Activated CD8-positive, alpha-beta memory T cell treated with anti-CD3 and anti-CD28 coated beads for 1 hour (primary cell): ENCODE measurements around the gene CCDC187.
A peak's percentile ranks its signal among the peaks of the same experiment; 100 is the strongest.

Experiments
- DNase-seq, 2 donors: peaks; one replicate each; pipeline ENCODE4 v3.0.0-alpha.2; 2020; ENCODE audit warnings: low read depth in 1 of 2; ENCODE audit errors: extremely low read depth in 1 of 2

Gene CCDC187

DNA sequence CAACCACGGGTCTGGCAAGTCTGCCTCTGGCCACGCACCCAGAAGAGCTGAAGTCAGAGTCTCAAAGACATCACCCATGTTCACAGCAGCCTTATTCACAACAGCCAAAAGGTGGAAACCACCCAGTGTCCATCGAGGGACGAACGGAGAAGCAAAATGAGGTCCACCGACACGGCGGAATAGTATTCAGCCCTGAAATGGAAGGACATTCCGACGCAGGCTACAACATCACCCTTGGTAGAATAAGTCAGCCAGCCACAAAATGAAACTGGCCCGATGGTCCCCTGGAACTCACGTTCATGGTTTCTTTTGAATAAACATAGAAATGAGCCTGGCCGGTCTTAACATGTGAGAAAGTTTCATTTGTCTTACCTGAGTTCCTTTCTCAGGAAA lies 16.9 kb downstream of the CCDC187 start:
- DNase-seq = no peak

DNA sequence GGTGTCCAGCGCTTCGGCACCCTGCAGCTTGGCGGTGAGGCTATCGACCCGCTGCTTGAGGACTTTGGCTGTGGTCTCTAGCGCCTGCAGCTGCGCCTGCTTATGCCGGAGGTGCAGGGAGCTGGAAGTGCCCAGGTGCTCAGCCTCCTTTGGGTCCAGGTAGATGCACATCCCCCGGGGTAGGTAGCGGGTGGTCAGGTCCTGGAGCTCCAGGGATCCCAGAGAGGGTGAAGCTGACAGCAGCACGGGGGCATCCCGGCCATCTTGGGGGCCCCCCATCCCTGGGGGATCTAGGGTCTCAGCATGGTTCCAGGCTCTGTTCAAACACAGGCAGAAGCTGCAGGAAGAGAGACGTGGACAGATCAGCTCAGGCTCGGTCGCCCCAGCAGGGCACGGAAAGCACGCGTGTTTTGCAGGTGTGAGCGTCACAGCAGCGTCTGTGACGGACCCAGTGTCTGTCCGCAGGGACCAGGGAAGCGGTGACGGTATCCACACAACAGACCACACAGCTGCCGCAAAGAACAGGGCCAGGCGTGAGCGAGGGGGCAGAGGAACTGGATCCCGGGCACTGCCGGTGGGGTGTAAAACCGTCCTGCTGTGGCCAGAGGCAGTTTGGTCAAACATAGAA lies 17.4 kb downstream of the CCDC187 start:
- DNase-seq = no peak

DNA sequence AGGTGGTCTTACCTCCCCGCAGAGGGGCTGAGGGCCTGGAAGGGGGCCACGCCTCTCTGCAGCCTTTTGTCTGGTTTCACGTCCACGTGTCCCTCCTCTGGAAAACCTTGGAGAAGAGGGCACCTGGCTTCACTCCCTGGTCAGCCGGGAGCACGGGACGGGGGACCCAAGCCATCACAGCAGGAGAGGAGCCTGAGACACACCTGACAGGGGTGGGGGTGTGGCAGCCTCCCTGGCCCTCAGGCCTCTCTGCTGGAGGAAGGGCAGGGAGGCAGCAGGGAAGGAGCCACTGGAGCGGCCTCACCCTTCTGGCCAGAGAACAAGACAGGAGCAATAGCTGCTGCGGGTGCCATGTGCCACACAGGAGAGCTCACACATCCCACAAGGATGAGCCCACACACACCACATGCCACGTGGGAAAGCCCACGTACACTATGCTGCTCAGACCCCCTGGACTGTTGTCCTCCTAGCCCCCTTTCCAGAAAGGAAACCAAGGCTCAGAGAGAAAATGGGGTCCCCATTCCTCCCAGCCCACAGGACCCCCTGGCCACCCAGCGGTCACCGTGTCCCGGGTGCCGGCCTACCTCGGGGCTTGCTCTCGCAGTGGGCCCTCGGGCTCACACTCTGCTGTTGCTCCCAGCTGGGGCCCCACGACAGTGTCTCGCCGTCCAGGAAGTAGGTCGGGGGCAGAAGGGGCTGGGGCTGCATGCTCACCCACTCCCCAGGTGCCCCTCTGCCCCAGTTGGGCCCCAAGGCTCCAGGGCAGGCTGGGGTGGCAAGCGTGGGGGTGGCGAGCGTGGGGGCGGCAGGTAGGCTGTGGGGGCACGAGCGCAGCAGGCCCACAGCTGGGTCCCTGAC lies 18.2 kb downstream of the CCDC187 start:
- DNase-seq = no peak

DNA sequence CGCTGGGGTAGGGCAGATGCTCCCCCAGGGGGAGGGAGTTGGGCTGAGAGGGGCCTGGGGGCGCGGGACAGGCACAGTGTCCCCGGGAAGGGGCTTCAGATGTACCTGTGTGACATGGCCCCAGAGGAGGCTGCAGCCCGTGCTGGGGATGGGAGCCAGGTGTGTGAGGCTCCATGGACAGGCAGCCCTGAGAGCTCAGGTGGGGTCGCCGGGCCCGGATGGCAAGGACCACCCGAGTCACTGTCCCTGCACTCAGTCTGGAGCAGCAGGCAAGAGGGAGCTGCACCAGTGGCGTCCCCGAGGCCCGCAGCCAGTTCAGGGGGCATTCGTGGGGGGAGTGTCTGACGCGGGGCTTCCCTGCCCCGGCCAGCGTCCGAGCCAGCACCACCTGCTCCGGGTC lies 18.9 kb downstream of the CCDC187 start:
- no peak for DNase-seq

DNA sequence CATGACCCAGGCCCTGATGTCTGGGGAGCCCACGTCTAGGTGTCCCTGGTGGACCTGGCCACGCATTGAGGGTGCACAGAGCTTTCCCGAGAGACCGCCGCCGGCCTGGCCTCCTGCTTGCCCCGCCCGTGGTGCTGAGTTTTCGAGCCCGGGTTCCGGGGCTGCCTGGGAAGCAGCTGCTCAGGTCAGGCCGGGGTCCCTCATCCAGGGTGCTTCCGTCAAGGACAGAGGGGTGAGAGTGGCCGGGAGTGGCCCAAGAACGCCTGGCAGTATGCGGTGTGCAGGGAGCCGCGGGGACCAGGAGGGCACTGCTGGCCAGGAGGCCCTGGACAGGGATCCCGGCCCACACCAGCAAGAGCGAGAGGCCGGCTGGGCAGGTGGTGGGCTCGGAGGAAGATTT lies 19.6 kb downstream of the CCDC187 start:
- DNase-seq = no peak

DNA sequence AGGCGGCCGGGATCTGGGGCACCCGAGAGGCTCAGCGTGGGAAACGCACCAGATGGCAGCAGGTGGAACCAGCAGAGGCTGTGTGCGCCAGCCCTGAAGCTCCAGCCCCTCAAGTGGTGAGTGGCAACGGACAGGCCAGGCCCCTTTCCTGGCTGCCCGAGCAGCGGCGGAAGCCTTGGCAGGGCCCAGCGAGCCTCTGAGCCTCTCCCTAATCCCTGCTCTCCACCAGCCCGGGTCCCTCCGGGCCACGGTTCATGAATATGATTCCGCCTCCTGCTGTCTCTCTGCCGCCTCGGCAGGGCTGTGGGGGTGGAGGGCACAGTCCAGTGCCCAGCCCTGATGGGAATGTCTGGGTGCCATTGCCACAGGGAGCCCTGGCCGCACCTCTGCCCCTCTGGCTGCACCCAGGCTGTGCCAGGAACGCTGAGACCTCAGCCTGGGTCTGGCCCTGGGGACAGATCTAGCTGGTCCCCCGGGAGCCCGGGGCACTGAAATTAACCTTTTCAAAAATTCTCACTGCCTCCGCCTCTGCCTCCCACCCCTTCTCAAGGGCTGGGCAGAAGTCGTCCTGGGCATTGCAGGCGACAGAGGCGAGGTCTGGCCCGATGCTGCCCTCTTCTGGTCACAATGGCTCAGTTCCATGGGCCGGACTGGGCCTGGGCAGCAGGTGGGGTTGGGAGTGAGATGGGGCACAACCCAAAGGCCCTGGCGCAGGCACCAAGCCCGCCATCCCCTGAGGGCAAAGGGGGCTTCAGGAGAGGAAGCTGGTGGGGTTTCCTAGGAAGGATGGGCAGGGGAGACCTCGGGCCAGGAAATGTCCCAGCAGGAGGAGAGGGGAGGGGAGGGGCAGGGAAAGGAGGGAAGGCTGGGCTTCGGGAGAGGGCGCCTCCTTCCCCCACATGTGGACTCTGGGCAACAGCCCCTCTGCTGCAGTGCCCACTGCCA lies 20.3 kb downstream of the CCDC187 start:
- peak; percentile 23 to 50 for DNase-seq

DNA sequence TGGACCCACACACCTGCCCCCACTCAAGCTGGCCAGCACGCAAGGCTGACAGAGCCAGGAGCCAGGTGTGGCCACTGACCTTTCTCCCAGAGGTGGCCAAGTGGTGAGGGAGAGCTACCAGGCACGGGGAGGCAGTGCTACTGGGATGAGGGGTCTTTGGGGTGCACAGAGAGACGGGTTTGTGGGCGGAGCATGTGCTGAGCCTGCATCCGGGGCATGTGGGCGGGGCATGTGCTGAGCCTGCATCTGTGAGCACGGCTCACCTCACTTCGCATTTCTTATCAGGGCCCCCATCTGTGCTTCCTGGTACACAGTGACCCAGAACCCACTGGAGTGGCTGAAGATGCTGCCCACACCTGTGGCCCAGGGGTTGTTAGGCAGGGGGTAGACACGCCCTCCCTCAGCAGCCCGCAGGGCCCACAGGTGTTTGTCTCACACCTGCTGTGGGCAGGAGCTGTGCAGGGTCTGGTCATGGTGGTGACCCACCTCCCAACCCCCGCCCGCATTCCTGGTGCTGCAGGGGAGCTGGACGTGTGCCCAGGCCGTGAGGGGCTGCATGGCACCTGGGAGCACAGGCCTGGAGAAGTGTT lies 21.5 kb downstream of the CCDC187 start:
- DNase-seq = no peak

DNA sequence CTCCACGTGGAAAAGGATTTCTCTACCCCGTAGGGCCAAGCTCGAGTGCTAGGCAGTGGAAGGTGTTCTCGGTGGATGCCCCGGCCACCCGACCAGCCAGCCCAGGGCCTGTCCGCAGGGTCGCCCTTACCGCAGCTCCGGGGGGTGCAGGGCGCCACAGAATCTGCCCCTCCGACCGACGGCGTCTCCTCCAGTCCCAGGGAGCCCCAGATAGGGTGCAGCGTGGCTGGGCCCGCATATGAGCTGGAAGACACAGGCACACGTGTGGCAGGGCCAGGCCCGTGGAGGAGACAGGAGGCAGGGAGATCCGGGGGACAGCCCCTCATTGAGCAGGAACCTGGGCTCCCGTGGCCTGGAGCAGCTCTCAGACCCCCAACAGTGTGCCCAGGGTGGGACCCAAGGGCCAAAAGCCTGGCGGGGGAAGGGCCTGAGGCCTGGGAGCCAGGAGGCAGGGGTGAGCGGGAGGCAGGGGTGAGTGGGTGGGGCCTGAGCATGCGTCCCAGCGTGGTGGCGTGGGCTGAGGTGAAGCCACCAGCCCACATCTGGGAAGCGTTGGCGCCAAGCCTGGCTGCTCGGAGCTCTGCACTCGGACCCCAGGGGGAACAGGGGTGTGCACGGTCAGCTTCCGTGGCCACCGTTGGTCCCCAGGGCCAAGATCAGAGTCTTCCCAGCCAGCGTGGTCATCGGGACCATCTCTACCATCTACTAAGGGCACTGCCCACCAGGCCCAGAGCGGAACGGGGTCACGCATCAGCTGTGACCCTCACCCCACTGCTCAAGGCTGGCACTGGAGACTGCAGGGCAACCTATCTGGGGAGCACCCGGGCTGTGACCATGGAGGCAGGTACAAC lies 22.2 kb downstream of the CCDC187 start:
- DNase-seq = no peak

DNA sequence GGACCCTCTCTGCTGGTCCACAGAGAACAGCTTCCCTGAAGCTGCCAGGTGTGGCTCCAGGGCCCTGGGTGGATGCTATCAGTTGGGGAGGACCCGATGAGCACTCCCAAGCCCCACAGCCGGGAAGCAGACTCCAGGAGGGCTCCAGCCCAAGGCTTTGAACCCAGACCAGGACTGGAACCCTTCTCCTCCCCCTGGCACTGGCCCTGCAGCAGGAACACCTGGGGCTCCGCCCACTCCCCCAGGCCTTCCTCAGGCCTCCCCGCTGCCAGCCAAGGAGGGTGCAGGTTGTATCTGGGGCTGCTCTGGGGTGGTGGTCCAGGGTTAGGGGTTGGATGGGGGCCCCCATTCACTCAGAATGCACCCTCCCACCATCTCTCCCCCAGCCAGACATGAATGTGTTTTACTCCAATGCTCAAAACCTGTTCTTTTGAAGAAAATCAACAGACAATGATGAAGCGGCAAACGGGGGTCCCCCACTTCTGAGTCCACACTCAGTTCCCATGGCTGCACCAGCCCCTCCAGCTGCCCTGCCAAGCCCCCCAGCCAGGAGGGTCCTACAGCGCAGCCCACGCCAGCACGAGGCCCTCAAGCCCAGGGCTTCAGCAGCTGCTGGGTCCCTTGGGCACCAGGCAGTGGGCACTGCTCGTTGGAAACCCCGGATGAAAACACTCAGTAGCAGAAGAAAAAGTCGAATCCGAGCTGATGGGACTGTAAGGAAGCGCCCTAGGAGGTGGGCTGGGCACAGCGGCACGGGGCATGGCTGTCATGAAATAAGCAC lies 23.2 kb downstream of the CCDC187 start:
- DNase-seq = no peak

DNA sequence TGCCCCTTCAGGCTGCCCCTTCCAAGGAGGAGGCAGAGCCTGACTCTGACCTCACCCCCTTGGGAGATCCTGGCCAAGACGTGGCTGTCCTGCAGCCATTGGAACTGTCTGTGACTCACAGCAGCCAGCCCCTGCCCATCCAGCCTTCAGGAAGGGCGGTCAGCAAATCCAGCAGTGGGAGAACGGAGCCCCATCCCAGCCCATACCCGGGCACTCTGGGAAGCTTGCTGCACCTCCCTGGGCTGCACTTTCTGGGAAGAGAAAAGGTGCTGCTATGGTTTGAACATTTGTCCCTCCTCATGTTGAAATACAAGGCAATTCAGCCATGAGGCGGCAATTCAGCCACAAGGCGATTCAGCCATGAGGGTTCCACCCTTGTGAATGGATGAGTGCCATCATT lies 24.4 kb downstream of the CCDC187 start:
- DNase-seq = no peak

DNA sequence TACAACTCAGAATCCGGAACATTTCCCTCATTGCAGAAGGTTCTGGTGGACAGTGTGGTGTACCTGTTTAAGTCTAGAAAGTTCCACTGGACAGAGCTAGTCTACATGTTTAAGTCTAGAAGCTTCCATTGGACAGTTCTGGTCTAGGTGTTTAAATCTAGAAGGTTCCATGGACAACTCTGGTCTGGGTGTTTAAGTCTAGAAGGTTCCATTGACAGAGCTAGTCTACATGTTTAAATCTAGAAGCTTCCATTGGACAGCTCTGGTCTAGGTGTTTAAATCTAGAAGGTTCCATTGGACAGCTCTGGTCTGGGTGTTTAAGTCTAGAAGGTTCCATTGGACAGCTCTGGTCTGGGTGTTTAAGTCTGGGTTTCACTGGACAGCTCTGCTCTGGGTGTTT lies 25.0 kb downstream of the CCDC187 start:
- DNase-seq = no peak

DNA sequence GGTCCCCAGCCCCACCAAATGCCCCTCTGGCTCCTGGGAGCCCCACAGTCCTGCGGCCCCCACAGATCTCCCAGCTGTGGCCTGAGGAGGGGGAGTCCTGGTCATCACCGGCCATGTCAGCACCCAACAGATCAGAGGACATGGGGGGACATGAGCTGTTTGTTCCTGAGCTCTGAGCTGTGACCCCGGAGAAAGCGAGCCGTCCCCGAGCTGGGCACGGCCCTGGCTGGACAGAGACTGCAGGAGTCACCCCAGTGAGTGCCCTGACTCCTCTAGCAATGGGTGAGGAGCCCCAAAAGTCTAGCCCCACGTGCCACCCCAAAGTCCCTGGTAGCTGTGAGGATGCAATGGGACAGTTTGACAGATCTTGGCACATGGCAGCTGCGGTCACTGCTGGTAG lies 25.7 kb downstream of the CCDC187 start:
- no peak for DNase-seq

DNA sequence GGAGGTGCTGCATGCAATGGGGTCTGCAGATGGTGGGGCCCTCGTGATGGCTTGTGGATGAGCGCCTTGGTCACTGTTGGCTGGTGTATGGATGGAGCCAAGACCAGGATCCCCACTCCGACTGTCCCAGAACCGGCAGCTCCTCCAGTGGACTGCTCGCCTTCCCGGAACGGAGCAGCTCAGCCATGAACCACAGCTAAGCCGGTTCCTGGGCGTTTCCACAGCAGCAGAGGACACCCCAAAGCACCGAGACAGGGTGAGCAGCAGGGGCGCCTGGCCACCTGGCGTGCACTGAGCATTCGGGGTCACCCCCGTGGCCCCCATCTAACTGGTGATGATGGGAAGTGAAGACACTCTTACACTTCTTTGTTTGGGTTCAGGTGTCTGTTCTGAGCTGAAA lies 26.1 kb downstream of the CCDC187 start:
- DNase-seq = no peak

DNA sequence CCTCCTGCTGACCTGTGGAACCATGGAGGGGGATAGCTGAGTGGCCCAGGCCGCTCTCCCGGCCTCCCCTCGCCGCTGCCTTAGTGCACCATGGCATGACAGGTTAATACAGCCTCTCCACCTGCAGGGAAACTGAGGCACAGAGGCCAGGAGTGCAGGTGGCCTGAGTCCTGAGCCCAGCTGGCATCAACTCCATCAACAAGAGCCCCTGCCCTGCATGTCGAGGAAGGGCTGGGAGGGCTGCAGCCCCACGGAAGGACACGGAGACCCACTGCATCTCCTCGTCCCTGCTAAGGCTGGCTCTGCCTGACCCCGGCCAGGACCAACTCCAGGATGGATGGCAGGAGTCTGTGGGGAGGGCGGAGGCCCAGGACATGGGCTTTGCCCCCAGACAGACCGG lies 27.2 kb downstream of the CCDC187 start:
- no peak for DNase-seq

DNA sequence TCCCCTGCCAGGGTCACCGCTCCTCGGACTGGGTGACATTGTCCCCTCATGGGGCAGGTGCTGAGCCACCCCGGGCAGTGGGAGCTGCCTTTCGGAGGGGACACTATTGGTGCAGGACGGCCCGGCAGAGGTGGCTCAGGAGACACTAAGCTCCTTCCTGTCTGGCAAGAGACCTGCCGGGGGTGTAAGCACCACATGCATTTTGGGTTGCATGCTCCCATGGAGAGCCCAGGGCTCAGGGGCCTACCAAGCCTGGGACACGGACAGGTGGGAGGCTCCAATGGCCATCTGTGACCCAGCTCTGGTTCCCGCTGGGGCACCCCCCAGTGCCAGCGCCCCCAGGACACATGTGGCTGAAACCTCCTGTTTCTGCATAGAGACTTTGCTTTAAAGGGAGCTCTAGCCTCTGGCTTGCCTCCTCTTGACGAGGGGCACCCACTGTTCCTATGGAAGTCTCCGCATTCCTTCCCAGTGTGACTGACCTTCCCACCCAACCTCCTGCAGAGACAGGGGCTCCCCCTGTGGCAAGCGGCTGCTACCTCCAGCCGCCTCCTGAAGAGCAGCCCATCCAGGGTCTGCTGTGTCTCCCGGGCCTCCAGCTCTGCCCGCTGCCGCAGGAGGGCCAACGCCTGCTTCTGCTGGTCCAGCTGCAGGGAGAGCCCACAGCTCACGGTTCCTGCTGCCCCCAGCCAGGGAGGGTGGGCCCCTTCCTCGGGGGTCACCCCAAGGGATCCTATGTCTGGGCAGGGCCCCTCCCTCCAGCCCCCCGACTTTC lies 28.1 kb downstream of the CCDC187 start:
- DNase-seq = no peak

DNA sequence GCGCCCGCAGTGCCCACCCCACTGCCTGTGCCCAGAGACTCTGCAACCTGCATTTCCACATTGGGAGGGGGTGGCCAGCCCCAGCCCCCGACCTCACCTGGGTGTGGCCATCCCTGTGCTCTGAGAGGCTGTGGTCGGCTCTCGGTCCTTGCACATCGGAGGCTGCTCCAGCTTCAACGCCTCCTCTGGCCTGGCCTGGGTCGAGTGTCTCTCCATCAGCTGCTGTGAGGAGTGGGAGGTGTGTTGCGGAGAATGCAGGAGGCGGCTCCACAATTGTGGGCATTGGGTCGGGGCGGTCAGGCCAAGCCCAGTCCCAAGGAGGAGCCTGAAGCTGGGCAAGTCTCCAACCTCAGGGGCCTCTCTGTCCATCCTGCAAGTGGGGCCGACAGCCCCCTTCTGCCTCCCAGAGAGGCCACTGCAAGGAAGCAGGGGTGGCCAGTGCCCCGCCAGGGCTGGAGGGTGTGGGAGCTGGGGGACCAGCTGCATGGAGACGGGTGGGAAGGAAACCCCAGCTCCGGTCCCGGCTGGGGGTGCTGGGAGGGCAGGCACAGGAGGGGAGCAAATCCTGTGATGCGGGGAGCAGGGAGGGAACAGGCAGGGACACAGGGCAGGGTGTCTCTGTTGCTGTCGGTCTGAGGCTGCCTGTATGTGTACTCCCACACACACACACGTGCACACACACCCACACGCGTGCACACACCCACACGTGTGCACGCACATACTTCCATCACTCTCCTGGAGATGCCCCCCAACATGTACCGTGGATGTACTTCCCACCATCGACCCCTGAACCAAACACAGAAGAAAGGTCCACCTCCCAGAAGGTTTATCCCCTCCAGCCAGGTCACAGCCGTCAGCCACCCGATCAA lies 28.9 kb downstream of the CCDC187 start:
- DNase-seq = no peak

DNA sequence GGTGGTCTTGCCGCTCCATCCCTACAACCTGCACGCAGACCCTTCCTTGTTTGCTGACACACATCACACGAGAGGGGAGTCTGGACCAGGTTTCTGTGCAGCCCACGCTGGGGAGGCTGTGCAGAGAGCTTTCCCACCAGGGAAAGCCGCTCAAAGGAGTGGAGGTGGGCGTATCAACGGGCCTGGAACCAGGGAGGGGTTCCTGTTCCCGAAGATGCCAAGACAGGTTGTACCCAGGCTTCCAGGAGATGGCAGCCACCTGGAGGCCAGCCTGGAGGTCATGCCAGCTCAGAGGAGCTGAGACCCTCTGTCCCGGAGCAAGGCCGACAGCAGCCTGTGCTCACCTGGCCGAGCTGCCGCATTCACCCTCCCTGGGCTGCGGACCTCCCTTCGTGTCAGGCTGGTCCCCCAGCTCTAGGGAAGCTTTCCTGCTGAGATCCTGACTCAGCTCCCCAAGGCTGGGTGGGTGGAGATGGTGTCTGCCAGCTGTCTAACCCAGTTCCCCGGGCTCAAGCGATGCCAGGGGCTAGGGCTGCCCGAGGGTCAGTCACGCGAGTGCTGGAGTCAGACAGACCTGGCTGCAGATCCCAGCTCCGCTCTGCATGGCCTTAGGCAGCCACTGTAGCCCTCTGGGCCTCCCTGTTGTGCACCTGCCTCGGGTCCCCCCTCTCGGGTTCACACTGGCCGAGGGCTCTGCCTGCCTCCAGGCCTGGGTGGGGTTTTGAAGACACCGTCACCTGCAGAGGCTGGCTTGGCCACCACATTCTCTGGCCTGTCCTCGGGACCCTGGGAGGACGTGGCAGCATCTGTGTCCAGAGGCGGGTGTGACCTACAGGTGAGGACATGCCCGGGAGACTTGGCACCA lies 29.7 kb downstream of the CCDC187 start:
- no peak for DNase-seq
